Hepatocyte (in vitro differentiated cells): ENCODE results near the gene RELCH. TPM values are rescaled to one million over a fixed set of nuclear protein-coding genes. Genes with fewer than 3 reads are reported as not detected.

Source experiments
- DNase-seq: peaks from one replicate; pipeline ENCODE4 v3.0.0-alpha.2; 2016; ENCODE audit warnings: low spot score
- H2AFZ ChIP-seq: fragments of 200-600 bp; sonication (generic); 2 replicates; pipeline ENCODE4 v1.6.0; 2016; ENCODE audit warnings: antibody characterized with exemption, mild to moderate bottlenecking
- H3K27ac ChIP-seq: fragments of 200-600 bp; sonication (generic); 2 replicates; pipeline ENCODE4 v1.5.1; 2016; ENCODE audit warnings: mild to moderate bottlenecking
- H3K27me3 ChIP-seq: fragments of 200-600 bp; sonication (generic); 2 replicates; pipeline ENCODE4 v1.6.1; 2016
- H3K36me3 ChIP-seq: fragments of 200-600 bp; sonication (generic); replicated peaks from 2 replicates; pipeline ENCODE4 v1.5.1; 2016; ENCODE audit warnings: low read depth; ENCODE audit not compliant: insufficient read depth
- H3K4me1 ChIP-seq: fragments of 200-600 bp; sonication (generic); 2 replicates; pipeline ENCODE4 v1.5.1; 2016; ENCODE audit warnings: mild to moderate bottlenecking, moderate library complexity; ENCODE audit not compliant: insufficient read depth
- H3K4me2 ChIP-seq: fragments of 200-600 bp; sonication (generic); 2 replicates; pipeline ENCODE4 v1.6.0; 2016
- H3K4me3 ChIP-seq: fragments of 200-600 bp; sonication (generic); 2 replicates; pipeline ENCODE4 v1.5.1; 2016; ENCODE audit warnings: mild to moderate bottlenecking
- H3K79me2 ChIP-seq: fragments of 200-600 bp; sonication (generic); 2 replicates; pipeline ENCODE4 v1.6.0; 2017; ENCODE audit warnings: mild to moderate bottlenecking
- H3K9me2 ChIP-seq: fragments of 200-600 bp; sonication (generic); replicated peaks from 2 replicates; pipeline ENCODE4 v1.6.0; 2017; ENCODE audit warnings: mild to moderate bottlenecking; ENCODE audit not compliant: insufficient read depth
- H3K9me3 ChIP-seq: fragments of 200-600 bp; sonication (generic); 2 replicates; pipeline ENCODE4 v1.5.1; 2016; ENCODE audit warnings: low read depth, mild to moderate bottlenecking
- H4K20me1 ChIP-seq: fragments of 200-600 bp; sonication (generic); 2 replicates; pipeline ENCODE4 v1.6.0; 2016; ENCODE audit warnings: mild to moderate bottlenecking; ENCODE audit not compliant: insufficient read depth, poor library complexity, severe bottlenecking
- EZH2 ChIP-seq: fragments of 200-600 bp; sonication (generic); IDR thresholded peaks from 2 replicates; pipeline ENCODE4 v1.6.1; 2016; ENCODE audit warnings: antibody characterized with exemption, mild to moderate bottlenecking, borderline replicate concordance
- EZH2phosphoT487 ChIP-seq: fragments of 200-600 bp; sonication (generic); IDR thresholded peaks from one replicate; pipeline ENCODE4 v1.6.1; 2018; ENCODE audit warnings: antibody characterized with exemption, mild to moderate bottlenecking, low read depth, moderate library complexity; ENCODE audit not compliant: unreplicated experiment, severe bottlenecking
- WGBS: methylation state at CpG from one replicate; pipeline ENCODE4 v1.1.6; 2016; ENCODE audit warnings: low lambda C conversion rate; ENCODE audit errors: missing lambda C conversion rate; 5-methylcytosine and 5-hydroxymethylcytosine counted together
- polyA plus RNA-seq: library from polyadenylated mRNA; unstranded; fragments of >200 nt; fragmentation: Nextera tagmentation; extraction: Ambion mirVana; gene quantifications from 2 replicates; pipeline ENCODE4 v1.2.1, GENCODE V29; 2016
- total RNA-seq: library from RNA; depleted of rRNA; stranded (reverse); fragments of >200 nt; gene quantifications from 2 replicates; pipeline ENCODE4 v1.2.3, GENCODE V29; 2014
- TF ChIP-seq, protein P1 (sequence below): fragments of 200-600 bp; sonication (generic); IDR thresholded peaks from 2 replicates; pipeline ENCODE4 v1.5.1; 2016; ENCODE audit warnings: antibody characterized with exemption, mild to moderate bottlenecking; ENCODE audit not compliant: poor library complexity

RELCH gene
- total and polyA plus RNA-seq, 2 experiments from 2014 or later, result 8.3 to 45.8 TPM

DNA sequence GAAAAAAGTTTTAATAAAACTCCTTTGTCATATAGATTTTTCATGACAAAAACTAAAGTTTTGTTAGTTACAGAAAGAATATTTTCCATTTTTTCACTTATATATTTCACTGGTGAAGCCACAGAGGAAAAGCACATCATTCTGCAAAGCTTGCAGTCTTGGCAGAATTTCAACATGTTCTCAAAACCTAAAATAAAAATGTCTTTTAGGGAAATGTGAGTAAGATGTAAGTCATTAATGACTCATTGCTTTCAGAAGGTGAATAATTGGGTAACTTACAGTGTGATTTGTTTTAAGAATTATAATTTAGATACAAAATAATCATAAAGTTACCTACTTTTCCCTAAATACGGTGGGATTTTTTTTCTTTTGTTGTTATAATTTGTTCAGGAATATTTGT lies 94.6 kb downstream of the RELCH start:
- H2AFZ ChIP-seq, result no peak overlapping the region
- H3K9me2 ChIP-seq, result no peaks in the 10 kb centered on the region
- no peaks in the 10 kb centered on the region for H4K20me1 ChIP-seq
- H3K36me3 ChIP-seq, result no peaks in the 10 kb centered on the region
- H3K4me2 ChIP-seq, result no peak overlapping the region
- 92% methylated on average over 1 of the region's 1 CpG for WGBS
- H3K79me2 ChIP-seq, result no peaks in the 10 kb centered on the region
- no peak for DNase-seq
- no peak overlapping the region for H3K27ac ChIP-seq
- H3K4me3 ChIP-seq, result no peak overlapping the region
- H3K27me3 ChIP-seq, result no peaks in the 10 kb centered on the region
- H3K4me1 ChIP-seq, result no peaks in the 10 kb centered on the region
- TF ChIP-seq EZH2 (no peak), EZH2phosphoT487 (no peak)
- TF ChIP-seq, protein P1, sequence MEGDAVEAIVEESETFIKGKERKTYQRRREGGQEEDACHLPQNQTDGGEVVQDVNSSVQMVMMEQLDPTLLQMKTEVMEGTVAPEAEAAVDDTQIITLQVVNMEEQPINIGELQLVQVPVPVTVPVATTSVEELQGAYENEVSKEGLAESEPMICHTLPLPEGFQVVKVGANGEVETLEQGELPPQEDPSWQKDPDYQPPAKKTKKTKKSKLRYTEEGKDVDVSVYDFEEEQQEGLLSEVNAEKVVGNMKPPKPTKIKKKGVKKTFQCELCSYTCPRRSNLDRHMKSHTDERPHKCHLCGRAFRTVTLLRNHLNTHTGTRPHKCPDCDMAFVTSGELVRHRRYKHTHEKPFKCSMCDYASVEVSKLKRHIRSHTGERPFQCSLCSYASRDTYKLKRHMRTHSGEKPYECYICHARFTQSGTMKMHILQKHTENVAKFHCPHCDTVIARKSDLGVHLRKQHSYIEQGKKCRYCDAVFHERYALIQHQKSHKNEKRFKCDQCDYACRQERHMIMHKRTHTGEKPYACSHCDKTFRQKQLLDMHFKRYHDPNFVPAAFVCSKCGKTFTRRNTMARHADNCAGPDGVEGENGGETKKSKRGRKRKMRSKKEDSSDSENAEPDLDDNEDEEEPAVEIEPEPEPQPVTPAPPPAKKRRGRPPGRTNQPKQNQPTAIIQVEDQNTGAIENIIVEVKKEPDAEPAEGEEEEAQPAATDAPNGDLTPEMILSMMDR, result no peak
- no peaks in the 10 kb centered on the region for H3K9me3 ChIP-seq

DNA sequence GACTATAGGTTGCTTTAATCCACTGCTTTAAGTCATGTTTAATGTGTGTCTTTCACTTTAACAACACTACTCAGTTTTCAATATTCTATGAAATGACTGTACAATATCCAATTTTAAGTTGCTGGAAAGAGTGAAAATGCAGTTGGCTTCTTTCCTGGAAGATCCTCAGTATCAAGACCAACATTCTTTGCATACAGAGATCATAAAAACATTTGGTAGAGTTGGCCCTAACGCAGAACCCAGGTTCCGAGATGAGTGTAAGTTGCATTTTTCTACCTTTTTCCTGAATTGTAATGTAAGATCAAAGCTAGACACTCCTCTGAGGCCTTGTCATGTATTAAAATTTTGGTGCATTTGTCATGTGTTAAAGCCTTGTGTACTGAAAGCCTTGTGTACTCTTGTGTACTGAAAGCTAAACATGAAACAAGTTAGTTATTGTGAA lies 95.2 kb downstream of the RELCH start:
- no peak for DNase-seq
- WGBS, result 90% methylated on average over 2 of the region's 2 CpGs
- H4K20me1 ChIP-seq, result no peaks in the 10 kb centered on the region
- no peaks in the 10 kb centered on the region for H3K9me2 ChIP-seq
- H3K36me3 ChIP-seq, result no peaks in the 10 kb centered on the region
- no peaks in the 10 kb centered on the region for H3K79me2 ChIP-seq
- H3K27ac ChIP-seq, result no peak overlapping the region
- H2AFZ ChIP-seq, result no peak overlapping the region
- no peaks in the 10 kb centered on the region for H3K27me3 ChIP-seq
- H3K9me3 ChIP-seq, result no peaks in the 10 kb centered on the region
- peaks cover 2% of the 10 kb centered on the region for H3K4me1 ChIP-seq
- TF ChIP-seq, protein P1, result no peak
- TF ChIP-seq EZH2phosphoT487 (no peak), EZH2 (no peak)
- H3K4me2 ChIP-seq, result no peak overlapping the region
- no peak overlapping the region for H3K4me3 ChIP-seq

DNA sequence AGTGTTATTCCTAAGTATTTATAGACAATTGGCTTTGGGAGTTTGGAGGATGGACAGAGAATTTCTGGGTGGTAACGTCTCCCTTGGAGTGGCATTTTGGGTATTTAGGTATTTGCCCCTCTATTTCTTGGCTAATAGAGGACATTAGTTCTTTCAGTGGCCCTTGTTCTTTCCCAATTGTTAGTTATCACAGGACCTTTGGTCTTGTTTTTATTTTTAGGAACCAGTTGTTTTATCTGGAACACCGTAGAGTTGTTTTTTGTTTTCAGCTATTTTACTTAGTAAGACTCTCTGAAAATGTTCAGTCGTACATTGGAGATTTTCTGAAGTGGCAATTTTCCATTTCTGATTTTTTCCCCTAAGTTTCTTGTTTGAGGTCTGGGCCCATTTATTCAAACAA lies 97.6 kb downstream of the RELCH start:
- Histone ChIP-seq H3K27me3 (no peaks in the 10 kb centered on the region), H2AFZ (no peak overlapping the region), H3K79me2 (no peaks in the 10 kb centered on the region), H4K20me1 (no peaks in the 10 kb centered on the region), H3K4me2 (no peak overlapping the region), H3K4me1 (peaks cover 6% of the 10 kb centered on the region), H3K36me3 (no peaks in the 10 kb centered on the region), H3K9me2 (no peaks in the 10 kb centered on the region), H3K9me3 (no peaks in the 10 kb centered on the region), H3K27ac (no peak overlapping the region), H3K4me3 (no peak overlapping the region)
- no peak for DNase-seq
- TF ChIP-seq EZH2, result no peak
- no peak for TF ChIP-seq EZH2phosphoT487
- TF ChIP-seq, protein P1, result no peak
- WGBS, result 96% methylated on average over 3 of the region's 3 CpGs

DNA sequence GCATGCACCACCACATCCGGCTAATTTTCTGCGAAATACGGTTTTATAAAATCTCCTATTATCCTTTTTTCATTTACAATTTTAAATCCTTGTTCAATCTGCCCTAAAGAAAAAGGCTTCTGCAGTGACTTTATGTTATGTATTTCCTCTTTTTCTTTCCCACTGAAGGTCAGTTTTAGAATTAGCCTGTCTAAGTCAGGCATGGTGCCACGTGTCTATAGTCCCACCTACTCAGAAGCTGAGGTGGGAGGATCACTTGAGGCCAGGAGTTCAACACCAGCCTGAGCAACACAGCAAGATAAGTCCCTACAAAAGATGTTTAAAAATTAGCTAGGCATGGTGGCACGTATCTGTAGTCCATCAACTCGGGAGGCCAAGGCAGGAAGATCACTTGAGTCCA lies 98.2 kb downstream of the RELCH start:
- Histone ChIP-seq H3K4me2 (no peak overlapping the region), H3K4me1 (peaks cover 6% of the 10 kb centered on the region), H3K79me2 (no peaks in the 10 kb centered on the region), H3K9me3 (no peaks in the 10 kb centered on the region), H2AFZ (no peak overlapping the region), H3K27me3 (no peaks in the 10 kb centered on the region), H3K4me3 (no peak overlapping the region), H3K36me3 (no peaks in the 10 kb centered on the region), H4K20me1 (no peaks in the 10 kb centered on the region), H3K27ac (no peak overlapping the region), H3K9me2 (no peaks in the 10 kb centered on the region)
- TF ChIP-seq EZH2 (no peak), EZH2phosphoT487 (no peak)
- TF ChIP-seq, protein P1, result no peak
- no peak for DNase-seq
- WGBS, result 93% methylated on average over 6 of the region's 6 CpGs
